GM23248 (cell line): Measurements from ENCODE around the gene TNS2.

Experiments used
- EZH2 ChIP-seq: fragments of 200-600 bp; sonication (generic); IDR thresholded peaks from 2 replicates; pipeline ENCODE4 v1.6.1; 2018; ENCODE audit warnings: antibody characterized with exemption, mild to moderate bottlenecking; ENCODE audit not compliant: insufficient read depth, poor library complexity, severe bottlenecking
- EZH2phosphoT487 ChIP-seq: fragments of 200-600 bp; sonication (generic); IDR thresholded peaks from 2 replicates; pipeline ENCODE4 v1.6.1; 2018; ENCODE audit warnings: antibody characterized with exemption, moderate library complexity, mild to moderate bottlenecking, low read depth; ENCODE audit not compliant: insufficient read depth

GRCh38 chr12:53096759-53097158 lies 46.9 kb downstream of the TNS2 start:
- TF ChIP-seq EZH2 (no peak), EZH2phosphoT487 (no peak)
